Measurements from ENCODE around the gene CAMK1D.

- TF ChIP-seq BACH1 (IDR thresholded peaks at IDR 0.05; ENCODE audit: borderline replicate concordance) (no peak), POLR2AphosphoS5 (IDR thresholded peaks at IDR 0.05; ENCODE audit: low read length) (no peak)
Observed at GRCh38 chr10:12511651-12512050, 162.3 kb downstream of the CAMK1D start.

Data from GM12878 (cell line).